ENCODE measurements around the gene MOCS3. TPM values are rescaled to one million over a fixed set of nuclear protein-coding genes. Genes with fewer than 3 reads are reported as not detected.
"Not testable (repeated sequence)": the region's sequence is repeated elsewhere in the genome, so short reads cannot be mapped to it uniquely, and the experiment has no call there.

MOCS3 gene
- polyA plus RNA-seq, 10 donors = 2.4 to 3.9 (median 2.9) TPM

DNA sequence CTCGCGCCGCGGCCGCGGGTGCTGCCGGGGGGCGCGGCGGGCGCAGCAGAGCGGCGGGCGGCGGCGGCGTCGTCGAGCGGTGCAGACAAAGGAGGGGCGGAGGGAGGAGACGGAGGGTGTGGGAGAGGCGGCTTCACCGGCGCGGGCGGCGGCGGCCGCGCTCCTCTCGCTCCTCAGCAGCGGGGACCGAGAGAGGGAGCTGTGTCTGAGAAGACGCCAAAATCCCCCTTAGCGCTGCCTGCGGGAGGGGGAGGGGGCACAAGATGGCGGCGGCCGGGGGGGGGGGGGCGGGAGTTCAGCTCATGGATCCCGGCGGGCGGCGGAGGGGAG is 27.7 kb upstream of the MOCS3 start:
- DNase-seq = no peak

DNA sequence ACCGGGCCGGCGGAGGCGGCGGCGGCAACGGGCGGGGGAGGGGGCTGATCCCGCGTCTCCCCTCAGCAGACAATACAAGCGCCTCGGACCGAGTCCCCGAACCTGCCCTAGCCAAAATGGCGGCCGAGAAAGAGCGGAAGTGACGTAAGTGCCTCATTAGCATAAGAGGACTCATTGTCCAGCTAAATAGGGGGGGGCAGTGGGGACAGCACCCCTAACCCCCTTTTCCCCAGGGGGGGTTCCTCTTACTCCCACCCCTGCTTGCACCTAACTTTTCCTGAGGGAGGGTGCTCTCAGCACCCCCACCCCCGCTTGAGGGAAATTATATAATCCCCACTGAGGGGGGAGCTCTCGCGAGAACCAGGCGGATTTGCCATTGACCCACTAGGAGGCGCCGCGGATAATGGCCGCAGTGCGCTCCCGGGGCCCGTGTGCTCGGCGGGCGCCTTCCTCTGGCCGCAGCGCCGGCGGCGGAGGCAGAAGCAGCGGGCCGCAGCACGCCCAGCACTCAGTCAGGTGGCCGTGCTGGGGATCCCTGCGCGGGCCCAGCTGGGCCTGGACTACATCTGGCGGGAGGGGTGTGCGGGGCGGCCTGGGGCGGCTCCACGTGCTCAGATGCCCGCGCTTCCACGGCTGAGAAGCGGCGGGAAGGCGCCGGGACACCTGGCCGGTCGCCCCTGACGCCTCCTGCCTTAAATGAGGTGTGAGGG is 27.2 kb upstream of the MOCS3 start, which contains the start of gene ADNP:
ADNP (minus strand) TSS at position 132 of the 710 bp plus-strand sequence. CDS start 27,441 bp downstream, outside the sequence.
- peak; percentile 94 to 97 (median 95) for DNase-seq

DNA sequence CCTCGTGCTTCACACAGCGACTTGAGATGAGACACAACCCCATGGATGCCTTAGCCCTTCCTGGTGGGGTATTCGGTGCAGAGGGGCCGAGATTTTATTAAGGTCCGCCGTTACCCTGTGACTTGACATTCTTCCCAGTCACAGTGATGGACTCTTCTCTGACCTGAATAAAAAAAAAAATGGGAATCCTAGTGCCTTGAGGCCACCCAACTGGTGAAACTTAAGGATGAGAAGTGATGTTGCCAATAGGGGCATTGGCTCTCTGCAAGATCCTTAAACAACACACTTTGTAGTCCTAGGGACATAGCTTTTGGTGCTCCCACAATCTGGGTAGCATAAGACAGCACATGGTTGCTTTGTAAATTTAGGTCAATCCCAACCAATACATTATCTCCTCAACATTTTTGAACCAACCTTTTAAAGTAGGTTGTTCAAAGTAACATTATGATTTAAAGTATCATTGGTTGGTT is 26.6 kb upstream of the MOCS3 start:
- peak in 2 of 3 donors; percentile 4 to 20 for DNase-seq

- peak in 1 of 3 donors; percentile 30 for DNase-seq
Observed at GRCh38 chr20:50932691-50933280, 25.8 kb upstream of the MOCS3 start.

DNA sequence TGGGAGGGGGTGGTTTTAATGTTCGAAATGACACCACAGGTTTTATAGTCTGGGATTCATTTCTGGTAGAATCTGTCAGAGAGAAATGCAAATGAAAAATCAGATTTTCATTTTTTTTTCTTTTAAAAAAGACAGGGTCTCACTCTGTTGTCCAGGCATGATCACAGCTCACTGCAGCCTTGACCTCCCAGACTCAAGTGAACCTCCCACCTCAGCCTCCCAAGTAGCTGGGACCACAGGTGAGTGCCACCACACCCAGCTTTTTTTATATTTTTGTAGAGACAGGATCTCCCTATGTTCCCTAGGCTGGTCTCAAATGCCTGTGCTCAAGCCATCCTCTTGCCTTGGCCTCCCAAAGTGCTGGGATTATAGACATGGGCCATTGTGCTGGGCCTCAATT is 25.0 kb upstream of the MOCS3 start:
- no peak for DNase-seq

GRCh38 chr20:50943069-50943468 is 15.5 kb upstream of the MOCS3 start:
- no peak for DNase-seq

DNA sequence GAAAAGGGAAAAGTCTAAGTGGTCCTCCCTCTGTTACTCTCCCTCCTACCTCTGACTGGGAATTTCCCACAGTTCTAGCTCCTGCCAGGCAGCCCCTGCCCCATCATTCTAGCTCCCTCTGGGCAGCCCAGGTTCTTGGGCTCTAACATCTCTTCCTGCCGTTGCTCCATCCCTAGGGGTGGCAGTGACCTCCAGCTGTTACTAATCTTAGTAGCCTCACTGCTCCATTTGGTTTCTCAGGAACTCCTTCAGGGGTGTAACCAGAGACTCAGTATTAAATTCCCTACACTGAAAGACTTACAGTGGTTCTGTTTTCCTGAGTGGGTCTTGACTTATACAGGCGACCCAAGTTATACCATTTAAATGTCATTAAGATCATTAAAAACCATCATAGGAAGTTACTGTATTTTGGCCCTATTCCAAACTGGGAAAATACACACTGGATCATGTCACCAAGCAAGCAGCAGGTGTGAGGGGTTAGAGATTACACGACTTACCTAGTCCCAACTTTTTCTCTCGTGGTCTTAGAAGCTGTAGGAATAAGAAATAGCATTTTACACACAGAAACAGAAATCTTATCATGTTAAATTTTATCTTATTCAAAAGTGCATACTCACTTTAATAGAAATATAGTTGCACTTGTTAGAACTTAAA is 10.4 kb upstream of the MOCS3 start:
- DNase-seq = no peak

GRCh38 chr20:50953196-50953595 is 5.4 kb upstream of the MOCS3 start:
- no peak for DNase-seq

GRCh38 chr20:50953821-50954220 is 4.8 kb upstream of the MOCS3 start:
- no peak for DNase-seq

DNA sequence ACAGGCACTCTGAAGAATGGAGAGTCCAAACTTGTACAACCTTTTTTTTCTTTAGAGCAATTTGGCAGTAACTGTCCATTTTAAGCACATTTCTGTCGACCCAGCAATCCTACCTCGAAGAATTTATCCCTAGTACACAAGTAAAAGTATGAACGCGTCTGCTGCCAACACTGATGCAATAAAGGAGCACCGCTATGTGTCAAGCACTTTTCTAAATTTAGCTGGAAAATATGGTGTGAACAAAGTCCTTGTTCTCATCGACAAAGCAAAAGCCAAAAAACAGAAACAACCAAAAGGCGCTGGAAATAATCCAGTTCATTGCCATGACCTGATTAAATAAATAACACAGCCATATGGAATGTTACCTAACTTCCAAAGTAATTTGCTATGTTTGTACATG is 1.3 kb upstream of the MOCS3 start:
- DNase-seq = peak in 1 of 3 donors; percentile 8

- peak in 2 of 3 donors; percentile 95 to 97 for DNase-seq
Observed at GRCh38 chr20:50957798-50958614, 612 bp upstream of the MOCS3 start, which contains the start of gene DPM1. DPM1 (minus strand) TSS chr20:50958532; CDS start chr20:50958523, 9 bp downstream.

DNA sequence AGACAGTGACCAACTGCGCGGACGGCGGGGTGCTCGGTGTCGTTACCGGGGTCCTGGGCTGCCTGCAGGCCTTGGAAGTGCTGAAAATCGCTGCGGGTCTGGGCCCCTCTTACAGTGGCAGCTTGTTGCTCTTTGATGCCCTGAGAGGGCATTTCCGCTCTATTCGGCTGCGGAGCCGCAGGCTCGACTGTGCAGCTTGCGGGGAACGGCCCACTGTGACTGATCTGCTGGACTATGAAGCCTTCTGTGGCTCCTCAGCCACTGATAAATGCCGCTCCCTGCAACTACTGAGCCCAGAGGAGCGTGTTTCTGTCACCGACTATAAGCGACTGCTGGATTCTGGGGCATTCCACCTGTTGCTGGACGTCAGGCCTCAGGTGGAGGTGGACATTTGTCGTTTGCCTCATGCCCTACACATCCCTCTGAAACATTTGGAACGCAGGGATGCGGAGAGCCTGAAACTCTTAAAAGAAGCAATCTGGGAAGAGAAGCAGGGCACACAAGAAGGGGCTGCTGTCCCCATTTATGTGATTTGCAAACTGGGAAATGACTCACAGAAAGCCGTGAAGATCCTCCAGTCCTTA is 1.0 kb downstream of the MOCS3 start:
- no peak for DNase-seq

GRCh38 chr20:50967586-50967985 is 9.0 kb downstream of the MOCS3 start:
- no peak for DNase-seq

GRCh38 chr20:50968289-50968688 is 9.7 kb downstream of the MOCS3 start:
- DNase-seq = no peak

DNA sequence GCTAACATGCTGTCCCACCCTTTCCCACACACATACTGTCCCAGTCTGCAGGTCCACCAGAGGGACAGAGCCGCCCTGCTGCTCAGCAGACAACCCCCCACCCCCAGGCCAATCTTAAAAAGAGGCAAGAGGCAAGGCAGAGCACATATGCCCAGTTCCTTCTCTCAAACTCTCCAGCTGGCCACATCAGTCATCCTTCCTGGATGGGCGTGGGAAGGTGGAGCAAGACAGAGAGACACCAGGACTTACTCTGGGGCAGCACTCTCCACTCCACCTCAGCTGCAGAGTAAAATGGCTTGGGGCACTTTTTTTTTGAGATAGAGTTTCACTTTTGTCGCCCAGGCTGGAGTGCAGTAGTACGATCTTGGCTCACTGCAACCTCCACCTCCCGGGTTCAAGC is 10.8 kb downstream of the MOCS3 start:
- DNase-seq = no peak

GRCh38 chr20:50969912-50970311 is 11.3 kb downstream of the MOCS3 start:
- no peak for DNase-seq

DNA sequence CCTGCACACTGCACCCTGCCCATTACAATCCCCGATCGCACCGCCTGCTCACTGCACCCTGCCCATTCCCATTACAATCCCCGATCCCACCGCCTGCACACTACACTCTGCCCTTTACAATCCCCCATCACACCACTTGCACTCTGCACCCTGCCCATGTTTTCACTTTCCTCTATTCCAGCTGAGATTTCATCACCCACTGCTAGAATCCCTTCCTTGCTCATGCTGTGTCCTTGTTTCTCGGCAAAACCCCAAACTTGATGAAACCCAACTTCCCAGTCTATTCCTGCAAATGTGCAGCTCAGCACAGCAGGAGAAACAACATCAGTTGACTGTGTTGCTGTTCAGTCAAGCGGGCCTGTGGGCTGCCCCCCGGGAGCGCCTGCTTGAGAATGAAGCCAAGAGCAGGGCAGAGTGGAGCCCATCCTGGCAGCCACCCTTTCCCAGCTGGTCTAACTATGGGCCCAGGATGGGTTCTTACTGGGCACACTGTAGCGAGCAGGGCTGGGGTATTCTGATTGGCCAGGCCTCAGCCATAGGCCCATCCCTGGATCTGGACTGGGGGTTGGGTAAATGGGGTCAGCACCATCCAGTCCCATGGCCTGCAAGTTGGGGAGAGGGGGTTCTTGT is 17.2 kb downstream of the MOCS3 start:
- no peak for DNase-seq

GRCh38 chr20:50977066-50978021 is 18.7 kb downstream of the MOCS3 start:
- DNase-seq = no peak

- DNase-seq = not testable (repeated sequence)
Observed at GRCh38 chr20:50978533-50978932, 19.9 kb downstream of the MOCS3 start.

All from muscle of back (tissue), 11 donors.